Measurements from ENCODE around the gene ARID3C. TPM values are rescaled to one million over a fixed set of nuclear protein-coding genes. Genes with fewer than 3 reads are reported as not detected.

Gene ARID3C
- total RNA-seq, 2 experiments from 2014 or later = 0.38 to 1.9 TPM

GRCh38 chr9:34675048-34675714 is 46.3 kb upstream of the ARID3C start:
- Histone ChIP-seq H3K9me3 (ENCODE audit: low read length) (no peaks in the 10 kb centered on the region), H3K79me2 (ENCODE audit: insufficient read depth, low read depth, low read length) (no peaks in the 10 kb centered on the region), H4K20me1 (ENCODE audit: insufficient read depth, low read length) (no peaks in the 10 kb centered on the region), H3K36me3 (ENCODE audit: insufficient read depth, low read length) (no peaks in the 10 kb centered on the region), H2AFZ (ENCODE audit: low read length) (no peak overlapping the region), H3K27ac (ENCODE audit: low read depth, low read length, poor library complexity, severe bottlenecking) (no peak overlapping the region), H3K9me2 (ENCODE audit: insufficient read depth, low read length) (no peaks in the 10 kb centered on the region), H3K4me1 (ENCODE audit: insufficient read depth, low read length, poor library complexity, severe bottlenecking) (no peaks in the 10 kb centered on the region), H3K4me2 (ENCODE audit: low read length) (no peak overlapping the region), H3K4me3 (ENCODE audit: low read depth, low read length, poor library complexity, severe bottlenecking) (no peak overlapping the region)
- TF ChIP-seq EZH2phosphoT487 (IDR thresholded peaks at IDR 0.05; ENCODE audit: borderline replicate concordance, low read depth, low read length) (no peak), CTCF (conservative IDR thresholded peaks at IDR 0.05; ENCODE audit: low read length) (peak; percentile 90)
- no TSS peak for BruUV-seq (replicated peaks)
- POLR2A ChIA-PET = interaction anchor here (0.7 kb wide), 1 partner anchor 29 kb away, joined by 3 read pairs; no protein-coding TSS in a partner anchor
- intact Hi-C loops (cut with micrococcal nuclease; ENCODE audit: unreplicated experiment) = loop anchor here (1.0 kb wide), 1 partner anchor 27 kb away; no protein-coding TSS in a partner anchor
- peak; percentile 69 for DNase-seq (ENCODE audit: low spot score)
- CTCF ChIA-PET (ENCODE audit: unreplicated experiment) = interaction anchor here (1.3 kb wide), 1 partner anchor 27 kb away, joined by 3 read pairs; no protein-coding TSS in a partner anchor

GRCh38 chr9:34674440-34674839 is 45.6 kb upstream of the ARID3C start:
- no peak overlapping the region for H2AFZ ChIP-seq (ENCODE audit: low read length)

More at GRCh38 chr9:34674440-34674839, 45.6 kb upstream of the ARID3C start:
- intact Hi-C loops (cut with micrococcal nuclease; ENCODE audit: unreplicated experiment) = no loop called here
- peaks cover 5% of the 10 kb centered on the region; the same call in 1 of the 2 replicates for H3K36me3 ChIP-seq (ENCODE audit: insufficient read depth, low read length)
- H3K4me1 ChIP-seq (ENCODE audit: insufficient read depth, low read length, poor library complexity, severe bottlenecking) = no peaks in the 10 kb centered on the region
- no TSS peak for BruUV-seq (replicated peaks)
- ChIA-PET CTCF (ENCODE audit: unreplicated experiment) (no interaction called here), POLR2A (interaction anchor here (0.6 kb wide), 1 partner anchor 354 kb away, joined by 5 read pairs; no protein-coding TSS in a partner anchor)
- H3K4me3 ChIP-seq (ENCODE audit: low read depth, low read length, poor library complexity, severe bottlenecking) = no peak overlapping the region
- no peak for TF ChIP-seq EZH2phosphoT487 (IDR thresholded peaks at IDR 0.05; ENCODE audit: borderline replicate concordance, low read depth, low read length)
- TF ChIP-seq CTCF (conservative IDR thresholded peaks at IDR 0.05; ENCODE audit: low read length) = no peak
- H3K9me2 ChIP-seq (ENCODE audit: insufficient read depth, low read length) = no peaks in the 10 kb centered on the region
- no peaks in the 10 kb centered on the region for H3K9me3 ChIP-seq (ENCODE audit: low read length)
- no peak overlapping the region for H3K27ac ChIP-seq (ENCODE audit: low read depth, low read length, poor library complexity, severe bottlenecking)
- H3K4me2 ChIP-seq (ENCODE audit: low read length) = no peak overlapping the region
- DNase-seq (ENCODE audit: low spot score) = no peak
- no peaks in the 10 kb centered on the region for H4K20me1 ChIP-seq (ENCODE audit: insufficient read depth, low read length)
- no peaks in the 10 kb centered on the region for H3K79me2 ChIP-seq (ENCODE audit: insufficient read depth, low read depth, low read length)

Data from OCI-LY7 (cell line).